ENCODE measurements around the gene GLUD1. TPM values are rescaled to one million over a fixed set of nuclear protein-coding genes. Genes with fewer than 3 reads are reported as not detected.

GLUD1 gene
- total RNA-seq, 1 experiment from 2014 or later: 105 TPM

DNA sequence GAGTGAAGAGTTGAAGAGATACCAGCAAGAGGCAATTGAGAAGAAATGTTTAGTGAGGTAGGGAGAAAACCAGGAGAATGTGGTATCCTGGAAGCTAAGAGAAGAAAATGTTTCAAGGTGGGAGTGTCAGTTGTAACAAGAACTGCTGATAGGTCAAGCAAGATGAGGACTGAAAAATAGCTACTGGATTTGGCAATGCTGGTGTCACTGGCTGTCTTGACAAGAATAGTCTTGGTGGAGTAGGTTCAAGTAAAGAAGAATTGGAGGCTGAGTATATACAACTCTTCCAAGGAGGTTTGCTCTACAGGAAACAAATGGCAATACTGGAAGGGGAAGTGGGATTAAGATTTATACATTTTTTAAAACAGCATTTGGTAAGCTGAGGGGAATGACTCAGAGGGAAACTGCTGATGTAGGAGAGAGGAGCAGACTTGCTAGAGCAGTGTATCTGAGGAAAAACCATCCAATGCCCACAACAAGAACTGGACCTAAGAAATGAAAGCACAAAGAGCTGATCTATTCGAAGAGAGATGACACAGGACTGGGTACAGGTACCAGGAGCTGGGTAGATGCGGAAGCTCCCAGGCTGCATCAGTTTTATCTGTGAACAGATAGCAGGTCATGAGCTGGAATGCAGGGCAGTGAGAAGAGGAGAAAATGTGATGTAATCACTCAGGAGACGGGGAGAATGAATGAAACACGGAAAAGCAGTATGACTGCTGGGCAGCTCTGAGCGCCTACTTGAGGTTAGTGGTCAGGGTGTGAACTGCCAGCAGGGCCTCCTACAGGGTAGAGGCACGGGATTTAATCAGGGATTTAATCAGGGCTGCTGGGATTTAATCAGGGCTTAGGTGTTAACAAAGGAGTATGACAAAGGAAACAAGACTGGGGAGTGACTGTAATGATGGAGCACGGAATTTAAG, 40.0 kb downstream of the GLUD1 start:
- intact Hi-C loops (cut with micrococcal nuclease; ENCODE audit: unreplicated experiment): no loop called here
- Histone ChIP-seq H3K36me3 (ENCODE audit: low read depth) (peaks cover 8% of the 10 kb centered on the region), H3K4me1 (replicated peaks; ENCODE audit: insufficient read depth) (no peaks in the 10 kb centered on the region), H3K9me3 (ENCODE audit: insufficient read depth, low read depth) (no peaks in the 10 kb centered on the region), H3K27me3 (ENCODE audit: insufficient read depth, low read depth) (no peaks in the 10 kb centered on the region), H3K4me3 (no peak overlapping the region), H4K20me1 (ENCODE audit: insufficient read depth) (no peaks in the 10 kb centered on the region), H3K9me2 (ENCODE audit: insufficient read depth) (no peaks in the 10 kb centered on the region), H3K79me2 (ENCODE audit: low read depth) (no peaks in the 10 kb centered on the region), H2AFZ (no peak overlapping the region), H3F3A (ENCODE audit: insufficient read depth, low read depth) (no peaks in the 10 kb centered on the region), H3K4me2 (no peak overlapping the region), H3K27ac (no peak overlapping the region)
- no peak for DNase-seq
- ChIA-PET POLR2A (ENCODE audit: unreplicated experiment) (no interaction called here), CTCF (no interaction called here)
- TF ChIP-seq EZH2 (IDR thresholded peaks at IDR 0.05; ENCODE audit: low read depth): no peak
- TF ChIP-seq CTCF (conservative IDR thresholded peaks at IDR 0.05): no peak
- no TSS peak for BruUV-seq (replicated peaks)

GRCh38 chr10:87053577-87054181, 41.0 kb downstream of the GLUD1 start:
- no peaks in the 10 kb centered on the region; the same call in 1 of the 2 replicates for H3K36me3 ChIP-seq (ENCODE audit: low read depth)
- H3K79me2 ChIP-seq (ENCODE audit: low read depth): no peaks in the 10 kb centered on the region
- intact Hi-C loops (cut with micrococcal nuclease; ENCODE audit: unreplicated experiment): no loop called here
- POLR2A ChIA-PET (ENCODE audit: unreplicated experiment): no interaction called here
- CTCF ChIA-PET: no interaction called here
- no peaks in the 10 kb centered on the region for H3K4me1 ChIP-seq (replicated peaks; ENCODE audit: insufficient read depth)
- no peak overlapping the region for H3K27ac ChIP-seq
- no peak overlapping the region for H3K4me3 ChIP-seq
- no peak overlapping the region for H3K4me2 ChIP-seq
- TF ChIP-seq CTCF (conservative IDR thresholded peaks at IDR 0.05) (no peak), EZH2 (IDR thresholded peaks at IDR 0.05; ENCODE audit: low read depth) (no peak)
- BruUV-seq (replicated peaks): no TSS peak
- no peaks in the 10 kb centered on the region for H3F3A ChIP-seq (ENCODE audit: insufficient read depth, low read depth)
- H3K9me2 ChIP-seq (ENCODE audit: insufficient read depth): no peaks in the 10 kb centered on the region
- no peak for DNase-seq
- no peaks in the 10 kb centered on the region for H3K9me3 ChIP-seq (ENCODE audit: insufficient read depth, low read depth)
- H3K27me3 ChIP-seq (ENCODE audit: insufficient read depth, low read depth): no peaks in the 10 kb centered on the region
- no peaks in the 10 kb centered on the region for H4K20me1 ChIP-seq (ENCODE audit: insufficient read depth)
- H2AFZ ChIP-seq: no peak overlapping the region

- no peak overlapping the region for H3K27ac ChIP-seq
- no peaks in the 10 kb centered on the region for H3K27me3 ChIP-seq (ENCODE audit: insufficient read depth, low read depth)
- H3K36me3 ChIP-seq (ENCODE audit: low read depth): no peaks in the 10 kb centered on the region; the same call in 1 of the 2 replicates
- H3K4me2 ChIP-seq: no peak overlapping the region
- ChIA-PET CTCF (no interaction called here), POLR2A (ENCODE audit: unreplicated experiment) (no interaction called here)
- H3K4me1 ChIP-seq (replicated peaks; ENCODE audit: insufficient read depth): no peaks in the 10 kb centered on the region
- no peaks in the 10 kb centered on the region for H3F3A ChIP-seq (ENCODE audit: insufficient read depth, low read depth)
- no peaks in the 10 kb centered on the region for H4K20me1 ChIP-seq (ENCODE audit: insufficient read depth)
- no peaks in the 10 kb centered on the region for H3K79me2 ChIP-seq (ENCODE audit: low read depth)
- no peaks in the 10 kb centered on the region for H3K9me3 ChIP-seq (ENCODE audit: insufficient read depth, low read depth)
- intact Hi-C loops (cut with micrococcal nuclease; ENCODE audit: unreplicated experiment): no loop called here
- no peaks in the 10 kb centered on the region for H3K9me2 ChIP-seq (ENCODE audit: insufficient read depth)
- H3K4me3 ChIP-seq: no peak overlapping the region
- no peak overlapping the region for H2AFZ ChIP-seq
- TF ChIP-seq CTCF (conservative IDR thresholded peaks at IDR 0.05): no peak
- TF ChIP-seq EZH2 (IDR thresholded peaks at IDR 0.05; ENCODE audit: low read depth): no peak
- DNase-seq: no peak
- no TSS peak for BruUV-seq (replicated peaks)
Observed at GRCh38 chr10:87053111-87053510, 41.5 kb downstream of the GLUD1 start.

Measured in PC-9 (cell line).